Lower leg skin (tissue), 3 donors: Measurements from ENCODE around the gene CLEC6A.

Experiments used
- POLR2A ChIP-seq, 2 donors: fragments of 450-650 bp; IDR thresholded peaks; one replicate each; pipeline ENCODE4 v1.6.1; 2016 to 2017; ENCODE audit warnings: antibody characterized with exemption in 2 of 2, mild to moderate bottlenecking in 1 of 2, moderate library complexity in 1 of 2
- TF ChIP-seq, protein P1 (sequence below), 3 donors: fragments of 450-650 bp; IDR thresholded peaks; one replicate each; pipeline ENCODE4 v1.5.1; 2016; ENCODE audit warnings: antibody characterized with exemption in 3 of 3, mild to moderate bottlenecking in 3 of 3, moderate library complexity in 2 of 3

DNA sequence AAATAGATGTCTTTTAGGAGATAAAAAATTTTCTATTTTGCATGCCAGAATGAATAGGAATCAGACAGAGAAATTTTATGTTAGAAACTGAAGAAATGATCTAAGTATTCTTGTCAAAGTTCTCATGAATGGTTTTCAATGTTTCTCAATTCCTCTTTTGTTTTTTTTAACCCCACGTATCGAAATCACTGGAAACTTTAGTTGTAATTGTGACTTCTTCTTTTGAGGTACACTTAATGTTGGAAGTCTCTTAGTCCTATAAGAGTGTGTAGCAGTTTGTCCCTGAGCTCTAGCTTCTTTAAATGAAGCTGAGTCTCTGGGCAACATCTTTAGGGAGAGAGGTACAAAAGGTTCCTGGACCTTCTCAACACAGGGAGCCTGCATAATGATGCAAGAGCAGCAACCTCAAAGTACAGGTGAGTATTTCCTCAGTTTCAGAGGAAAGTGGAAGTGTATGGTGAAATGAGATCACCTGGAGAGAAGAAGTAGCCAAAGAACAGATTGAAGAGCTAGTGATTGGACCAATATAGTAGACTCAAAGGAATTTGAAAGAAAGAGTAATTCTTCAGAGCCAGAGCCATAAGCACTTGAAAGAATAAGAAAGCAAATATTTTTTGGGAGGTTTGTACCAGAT lies at the start of gene CLEC6A:
- TF ChIP-seq, protein P1, sequence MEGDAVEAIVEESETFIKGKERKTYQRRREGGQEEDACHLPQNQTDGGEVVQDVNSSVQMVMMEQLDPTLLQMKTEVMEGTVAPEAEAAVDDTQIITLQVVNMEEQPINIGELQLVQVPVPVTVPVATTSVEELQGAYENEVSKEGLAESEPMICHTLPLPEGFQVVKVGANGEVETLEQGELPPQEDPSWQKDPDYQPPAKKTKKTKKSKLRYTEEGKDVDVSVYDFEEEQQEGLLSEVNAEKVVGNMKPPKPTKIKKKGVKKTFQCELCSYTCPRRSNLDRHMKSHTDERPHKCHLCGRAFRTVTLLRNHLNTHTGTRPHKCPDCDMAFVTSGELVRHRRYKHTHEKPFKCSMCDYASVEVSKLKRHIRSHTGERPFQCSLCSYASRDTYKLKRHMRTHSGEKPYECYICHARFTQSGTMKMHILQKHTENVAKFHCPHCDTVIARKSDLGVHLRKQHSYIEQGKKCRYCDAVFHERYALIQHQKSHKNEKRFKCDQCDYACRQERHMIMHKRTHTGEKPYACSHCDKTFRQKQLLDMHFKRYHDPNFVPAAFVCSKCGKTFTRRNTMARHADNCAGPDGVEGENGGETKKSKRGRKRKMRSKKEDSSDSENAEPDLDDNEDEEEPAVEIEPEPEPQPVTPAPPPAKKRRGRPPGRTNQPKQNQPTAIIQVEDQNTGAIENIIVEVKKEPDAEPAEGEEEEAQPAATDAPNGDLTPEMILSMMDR (IDR thresholded peaks at IDR 0.05) = no peak
- no peak for TF ChIP-seq POLR2A (IDR thresholded peaks at IDR 0.05)
